Uterus (tissue), 2 donors: Measurements from ENCODE around the gene RIMKLB.
"Not testable (repeated sequence)": the region's sequence is repeated elsewhere in the genome, so short reads cannot be mapped to it uniquely, and the experiment has no call there.

Experiments used
- POLR2A ChIP-seq, 2 donors: fragments of 450-650 bp; IDR thresholded peaks; one replicate each; pipeline ENCODE4 v1.6.1; 2016; ENCODE audit warnings: antibody characterized with exemption in 2 of 2, mild to moderate bottlenecking in 1 of 2, moderate library complexity in 1 of 2
- TF ChIP-seq, protein P1 (sequence below), 4 experiments: fragments of 200-600 bp in 2 of 4; fragments of 450-650 bp in 2 of 4; sonication (generic) in 2 of 4; IDR thresholded peaks; one replicate each; pipeline ENCODE4 v1.5.1; 2016 to 2019; ENCODE audit warnings: antibody characterized with exemption in 4 of 4, mild to moderate bottlenecking in 2 of 4, moderate library complexity in 1 of 4

DNA sequence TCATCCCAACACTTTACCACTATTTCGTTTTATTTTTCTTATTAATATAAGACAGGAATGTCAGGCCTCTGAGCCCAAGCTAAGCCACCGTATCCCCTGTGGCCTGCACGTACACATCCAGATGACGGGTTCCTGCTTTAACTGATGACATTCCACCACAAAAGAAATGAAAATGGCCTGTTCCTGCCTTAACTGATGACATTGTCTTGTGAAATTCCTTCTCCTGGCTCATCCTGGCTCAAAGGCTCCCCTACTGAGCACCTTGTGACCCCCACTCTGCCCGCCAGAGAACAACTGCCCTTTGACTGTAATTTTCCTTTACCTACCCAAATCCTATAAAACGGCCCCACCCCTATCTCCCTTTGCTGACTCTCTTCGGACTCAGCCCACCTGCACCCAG lies 112.3 kb downstream of the RIMKLB start:
- TF ChIP-seq, protein P1, sequence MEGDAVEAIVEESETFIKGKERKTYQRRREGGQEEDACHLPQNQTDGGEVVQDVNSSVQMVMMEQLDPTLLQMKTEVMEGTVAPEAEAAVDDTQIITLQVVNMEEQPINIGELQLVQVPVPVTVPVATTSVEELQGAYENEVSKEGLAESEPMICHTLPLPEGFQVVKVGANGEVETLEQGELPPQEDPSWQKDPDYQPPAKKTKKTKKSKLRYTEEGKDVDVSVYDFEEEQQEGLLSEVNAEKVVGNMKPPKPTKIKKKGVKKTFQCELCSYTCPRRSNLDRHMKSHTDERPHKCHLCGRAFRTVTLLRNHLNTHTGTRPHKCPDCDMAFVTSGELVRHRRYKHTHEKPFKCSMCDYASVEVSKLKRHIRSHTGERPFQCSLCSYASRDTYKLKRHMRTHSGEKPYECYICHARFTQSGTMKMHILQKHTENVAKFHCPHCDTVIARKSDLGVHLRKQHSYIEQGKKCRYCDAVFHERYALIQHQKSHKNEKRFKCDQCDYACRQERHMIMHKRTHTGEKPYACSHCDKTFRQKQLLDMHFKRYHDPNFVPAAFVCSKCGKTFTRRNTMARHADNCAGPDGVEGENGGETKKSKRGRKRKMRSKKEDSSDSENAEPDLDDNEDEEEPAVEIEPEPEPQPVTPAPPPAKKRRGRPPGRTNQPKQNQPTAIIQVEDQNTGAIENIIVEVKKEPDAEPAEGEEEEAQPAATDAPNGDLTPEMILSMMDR (IDR thresholded peaks at IDR 0.05), result not testable (repeated sequence)
- TF ChIP-seq POLR2A (IDR thresholded peaks at IDR 0.05), result not testable (repeated sequence)
